Loucy (cell line): Measurements from ENCODE around the gene MYOF.
"Not testable (repeated sequence)": the region's sequence is repeated elsewhere in the genome, so short reads cannot be mapped to it uniquely, and the experiment has no call there.

Experiments
- H2AFZ ChIP-seq: fragments of 200-600 bp; sonication (generic); 2 replicates; pipeline ENCODE4 v1.6.0; 2016; ENCODE audit warnings: antibody characterized with exemption, mild to moderate bottlenecking, low read length, moderate library complexity
- H3F3A ChIP-seq: fragments of 200-600 bp; 2 replicates; pipeline ENCODE4 v1.6.0; 2016; ENCODE audit warnings: antibody characterized with exemption, low read depth, mild to moderate bottlenecking
- H3K27me3 ChIP-seq: fragments of 200-600 bp; sonication (generic); 2 replicates; pipeline ENCODE4 v1.6.1; 2014; ENCODE audit warnings: low read length, mild to moderate bottlenecking; ENCODE audit not compliant: insufficient read depth, poor library complexity, severe bottlenecking
- H3K36me3 ChIP-seq: fragments of 200-600 bp; sonication (generic); 2 replicates; pipeline ENCODE4 v1.6.1; 2016; ENCODE audit warnings: low read length; ENCODE audit not compliant: insufficient read depth
- H3K4me1 ChIP-seq: fragments of 200-600 bp; sonication (generic); 2 replicates; pipeline ENCODE4 v1.5.1; 2014; ENCODE audit warnings: low read length, mild to moderate bottlenecking; ENCODE audit not compliant: insufficient read depth, poor library complexity, severe bottlenecking
- H3K4me2 ChIP-seq: fragments of 200-600 bp; sonication (generic); 2 replicates; pipeline ENCODE4 v1.6.0; 2014; ENCODE audit warnings: antibody characterized with exemption, low read length, low read depth, mild to moderate bottlenecking; ENCODE audit not compliant: poor library complexity, severe bottlenecking
- H3K4me3 ChIP-seq: fragments of 200-600 bp; sonication (generic); 2 replicates; pipeline ENCODE4 v1.5.1; 2014; ENCODE audit warnings: low read length, mild to moderate bottlenecking, mixed read lengths; ENCODE audit not compliant: poor library complexity, severe bottlenecking
- H3K79me2 ChIP-seq: fragments of 200-600 bp; sonication (generic); 2 replicates; pipeline ENCODE4 v1.6.1; 2014; ENCODE audit warnings: low read length; ENCODE audit not compliant: insufficient read depth
- H3K9ac ChIP-seq: fragments of 200-600 bp; sonication (generic); 2 replicates; pipeline ENCODE4 v1.6.0; 2014; ENCODE audit warnings: mild to moderate bottlenecking, low read depth, low read length, moderate library complexity; ENCODE audit not compliant: poor library complexity, severe bottlenecking
- H3K9me2 ChIP-seq: fragments of 200-600 bp; sonication (generic); replicated peaks from 2 replicates; pipeline ENCODE4 v1.6.1; 2016; ENCODE audit warnings: low read depth, low read length, mixed read lengths
- H3K9me3 ChIP-seq: fragments of 200-600 bp; sonication (generic); 2 replicates; pipeline ENCODE4 v1.6.1; 2014; ENCODE audit warnings: mild to moderate bottlenecking, antibody characterized with exemption, low read length, low read depth; ENCODE audit not compliant: insufficient read depth
- H4K20me1 ChIP-seq: fragments of 200-600 bp; sonication (generic); 2 replicates; pipeline ENCODE4 v1.6.0; 2014; ENCODE audit warnings: antibody characterized with exemption, low read length, mild to moderate bottlenecking; ENCODE audit not compliant: insufficient read depth, poor library complexity, severe bottlenecking
- EZH2phosphoT487 ChIP-seq: fragments of 200-600 bp; IDR thresholded peaks from 2 replicates; pipeline ENCODE4 v1.6.1; 2018; ENCODE audit warnings: antibody characterized with exemption, mild to moderate bottlenecking, moderate library complexity, borderline replicate concordance
- TF ChIP-seq, protein P1 (sequence below): fragments of 200-600 bp; sonication (generic); conservative IDR thresholded peaks from 2 replicates; pipeline ENCODE4 v1.5.1; 2014; ENCODE audit warnings: mild to moderate bottlenecking, antibody characterized with exemption, low read length

The MYOF gene

DNA sequence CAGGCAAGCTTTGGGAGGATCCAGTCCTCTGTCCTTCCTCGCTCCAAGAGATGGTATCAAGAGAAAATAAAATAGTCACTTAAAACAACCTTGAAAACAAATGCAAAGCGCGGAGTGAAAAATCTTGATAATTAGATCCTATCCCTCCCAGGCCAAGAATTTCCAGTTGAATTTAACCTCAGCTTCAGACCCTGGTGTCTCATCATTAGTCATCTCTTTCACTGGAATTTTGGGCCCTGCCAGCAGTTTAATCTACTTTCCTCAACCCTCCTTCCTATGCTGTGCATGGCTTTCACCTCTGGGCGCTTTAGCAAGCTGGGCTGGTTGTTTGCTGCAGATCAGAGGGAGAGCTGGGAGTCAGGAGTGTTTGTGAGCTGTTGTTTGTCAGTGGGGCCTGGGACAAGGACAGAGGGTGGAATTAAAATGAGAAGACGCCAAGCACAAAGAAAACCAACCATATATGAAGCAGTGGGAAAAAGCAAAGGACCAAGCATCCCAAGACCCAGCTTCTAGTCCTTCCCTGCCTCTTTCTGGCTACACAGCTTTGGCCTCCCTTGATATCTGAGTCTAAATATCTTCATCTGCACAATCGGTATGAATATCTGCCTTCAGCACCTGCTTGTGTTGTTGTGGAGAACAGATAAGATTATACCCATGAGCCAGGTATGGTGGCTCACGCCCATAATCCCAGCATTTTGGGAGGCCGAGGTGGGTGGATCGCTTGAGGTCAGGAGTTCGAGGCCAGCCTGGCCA is 13.5 kb downstream of the MYOF start:
- Histone ChIP-seq H3K4me2 (no peak overlapping the region), H4K20me1 (no peaks in the 10 kb centered on the region), H3K4me1 (no peaks in the 10 kb centered on the region), H3K27me3 (no peaks in the 10 kb centered on the region), H3K9me3 (no peaks in the 10 kb centered on the region), H2AFZ (no peak overlapping the region), H3K9ac (no peak overlapping the region), H3K9me2 (no peaks in the 10 kb centered on the region), H3K79me2 (no peaks in the 10 kb centered on the region), H3F3A (no peaks in the 10 kb centered on the region), H3K36me3 (no peaks in the 10 kb centered on the region), H3K4me3 (no peak overlapping the region)
- TF ChIP-seq EZH2phosphoT487, result no peak
- TF ChIP-seq, protein P1, sequence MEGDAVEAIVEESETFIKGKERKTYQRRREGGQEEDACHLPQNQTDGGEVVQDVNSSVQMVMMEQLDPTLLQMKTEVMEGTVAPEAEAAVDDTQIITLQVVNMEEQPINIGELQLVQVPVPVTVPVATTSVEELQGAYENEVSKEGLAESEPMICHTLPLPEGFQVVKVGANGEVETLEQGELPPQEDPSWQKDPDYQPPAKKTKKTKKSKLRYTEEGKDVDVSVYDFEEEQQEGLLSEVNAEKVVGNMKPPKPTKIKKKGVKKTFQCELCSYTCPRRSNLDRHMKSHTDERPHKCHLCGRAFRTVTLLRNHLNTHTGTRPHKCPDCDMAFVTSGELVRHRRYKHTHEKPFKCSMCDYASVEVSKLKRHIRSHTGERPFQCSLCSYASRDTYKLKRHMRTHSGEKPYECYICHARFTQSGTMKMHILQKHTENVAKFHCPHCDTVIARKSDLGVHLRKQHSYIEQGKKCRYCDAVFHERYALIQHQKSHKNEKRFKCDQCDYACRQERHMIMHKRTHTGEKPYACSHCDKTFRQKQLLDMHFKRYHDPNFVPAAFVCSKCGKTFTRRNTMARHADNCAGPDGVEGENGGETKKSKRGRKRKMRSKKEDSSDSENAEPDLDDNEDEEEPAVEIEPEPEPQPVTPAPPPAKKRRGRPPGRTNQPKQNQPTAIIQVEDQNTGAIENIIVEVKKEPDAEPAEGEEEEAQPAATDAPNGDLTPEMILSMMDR, result no peak

DNA sequence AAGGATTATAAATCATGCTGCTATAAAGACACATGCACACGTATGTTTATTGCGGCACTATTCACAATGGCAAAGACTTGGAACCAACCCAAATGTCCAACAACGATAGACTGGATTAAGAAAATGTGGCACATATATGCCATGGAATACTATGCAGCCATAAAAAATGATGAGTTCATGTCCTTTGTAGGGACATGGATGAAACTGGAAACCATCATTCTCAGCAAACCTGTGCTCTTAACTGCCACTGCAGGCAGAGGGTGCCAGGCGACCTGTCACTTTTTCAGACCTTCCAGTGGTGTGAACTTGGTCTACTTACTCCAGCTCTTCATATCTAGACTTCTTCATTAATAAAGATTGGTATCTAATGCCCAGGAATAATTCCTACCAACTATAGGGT is 14.5 kb downstream of the MYOF start:
- not testable (repeated sequence) for H3K9me2 ChIP-seq, H2AFZ ChIP-seq, H4K20me1 ChIP-seq, H3K36me3 ChIP-seq, H3K9me3 ChIP-seq, H3K4me1 ChIP-seq, H3K4me3 ChIP-seq, H3F3A ChIP-seq, H3K79me2 ChIP-seq, H3K27me3 ChIP-seq, H3K4me2 ChIP-seq, H3K9ac ChIP-seq

DNA sequence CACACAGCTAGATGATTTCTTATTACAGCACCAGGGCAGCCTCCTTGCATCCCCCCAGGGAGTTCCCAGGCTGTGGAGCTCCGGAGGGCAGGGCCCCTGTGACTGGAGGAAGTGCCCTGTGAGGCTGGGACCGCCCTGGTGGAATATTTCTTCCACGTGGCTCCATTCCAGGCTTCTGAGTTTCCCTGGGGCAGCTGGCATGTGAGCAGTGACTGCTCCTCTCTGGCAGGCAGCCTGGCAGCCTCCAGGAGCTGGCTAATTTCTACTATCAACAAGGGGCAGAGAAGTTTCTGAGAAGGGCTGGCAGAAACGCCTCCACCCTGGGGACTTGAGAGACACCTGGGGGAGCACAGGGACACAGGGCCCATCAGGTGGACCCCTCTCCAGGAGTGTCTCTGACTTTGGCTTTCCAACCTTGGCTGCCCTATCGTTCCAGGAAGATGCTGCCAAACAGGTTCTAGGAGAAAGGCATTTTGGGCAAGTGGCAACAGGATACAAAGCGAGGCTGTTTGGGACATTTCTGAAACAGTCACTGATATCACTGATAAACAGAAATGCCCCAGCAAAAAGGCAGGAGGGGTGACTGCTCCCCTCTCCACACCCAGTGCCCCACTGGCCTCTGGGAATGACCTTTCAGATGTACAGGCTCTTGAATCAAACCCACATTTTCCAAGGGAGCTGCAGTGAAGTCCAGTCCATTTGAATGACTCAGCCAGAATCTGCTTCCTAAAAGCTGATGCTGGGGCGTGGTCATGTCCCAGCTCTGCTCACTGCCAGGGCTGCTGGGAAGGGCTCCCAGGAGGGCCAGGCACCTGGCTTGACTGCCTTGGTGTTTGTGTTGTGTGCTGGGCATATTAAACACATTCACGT is 16.1 kb downstream of the MYOF start:
- Histone ChIP-seq H3K27me3 (no peaks in the 10 kb centered on the region), H3K9me2 (no peaks in the 10 kb centered on the region), H3K4me1 (peaks cover 17% of the 10 kb centered on the region), H3K9me3 (no peaks in the 10 kb centered on the region), H3F3A (no peaks in the 10 kb centered on the region), H4K20me1 (no peaks in the 10 kb centered on the region), H3K79me2 (no peaks in the 10 kb centered on the region), H3K9ac (no peak overlapping the region), H3K4me2 (no peak overlapping the region), H3K4me3 (no peak overlapping the region), H2AFZ (peak overlapping the region; percentile 33; the same call in 1 of the 2 replicates), H3K36me3 (no peaks in the 10 kb centered on the region)
- TF ChIP-seq, protein P1, result no peak
- TF ChIP-seq EZH2phosphoT487, result no peak
